ACHN (cell line): ENCODE data around the gene AMDHD2.
A peak's percentile ranks its signal among the peaks of the same experiment; 100 is the strongest.
"Not testable (repeated sequence)": the region's sequence is repeated elsewhere in the genome, so short reads cannot be mapped to it uniquely, and the experiment has no call there.

Source experiments
- DNase-seq: peaks from one replicate; pipeline ENCODE4 v3.0.0-alpha.2; 2015
- in situ Hi-C: cut with HindIII; loops from 2 replicates; pipeline ENCODE4 v1.10.0; 2017; ENCODE audit warnings: low sequenced_read_pairs, low pct_ligation_motif_present, low pct_unique_long_range_greater_than_20kb

AMDHD2 gene

GRCh38 chr16:2529061-2529931 is 9.1 kb downstream of the AMDHD2 start:
- in situ Hi-C loops, result no loop called here
- DNase-seq, result peak; percentile 52

DNA sequence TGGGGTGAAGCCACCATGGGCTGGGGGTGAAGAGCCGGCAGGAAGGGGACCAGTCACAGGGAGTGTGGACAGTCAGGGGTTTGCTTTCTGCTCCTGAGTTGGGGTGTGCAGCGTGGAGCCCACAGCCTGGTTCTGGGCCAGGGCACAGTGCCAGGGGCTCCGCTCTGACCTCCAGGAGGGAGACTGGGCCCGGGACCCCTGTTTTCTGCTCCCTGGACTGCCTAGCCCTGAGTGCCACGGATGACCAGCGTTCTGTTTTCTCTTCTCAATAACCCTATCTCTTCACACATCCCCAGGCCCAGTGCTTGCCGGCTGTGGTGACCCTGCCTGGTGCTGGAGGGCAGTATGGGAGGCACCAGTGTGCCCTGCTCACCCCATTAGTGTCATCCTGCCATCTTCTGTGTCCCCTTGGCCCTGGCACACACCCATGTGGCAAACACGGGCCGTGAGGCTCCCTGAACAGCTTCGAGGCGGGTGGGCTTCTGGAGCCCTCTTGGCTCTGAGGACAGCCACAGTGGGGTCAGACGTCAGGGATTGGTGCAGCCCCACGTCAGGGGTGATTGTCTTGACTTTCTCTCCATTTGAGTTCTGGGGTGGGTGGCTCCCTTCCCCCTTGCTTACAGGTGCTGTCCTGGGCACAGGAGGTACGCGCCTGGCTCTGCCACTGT is 9.9 kb downstream of the AMDHD2 start:
- in situ Hi-C loops, result no loop called here
- DNase-seq, result no peak

DNA sequence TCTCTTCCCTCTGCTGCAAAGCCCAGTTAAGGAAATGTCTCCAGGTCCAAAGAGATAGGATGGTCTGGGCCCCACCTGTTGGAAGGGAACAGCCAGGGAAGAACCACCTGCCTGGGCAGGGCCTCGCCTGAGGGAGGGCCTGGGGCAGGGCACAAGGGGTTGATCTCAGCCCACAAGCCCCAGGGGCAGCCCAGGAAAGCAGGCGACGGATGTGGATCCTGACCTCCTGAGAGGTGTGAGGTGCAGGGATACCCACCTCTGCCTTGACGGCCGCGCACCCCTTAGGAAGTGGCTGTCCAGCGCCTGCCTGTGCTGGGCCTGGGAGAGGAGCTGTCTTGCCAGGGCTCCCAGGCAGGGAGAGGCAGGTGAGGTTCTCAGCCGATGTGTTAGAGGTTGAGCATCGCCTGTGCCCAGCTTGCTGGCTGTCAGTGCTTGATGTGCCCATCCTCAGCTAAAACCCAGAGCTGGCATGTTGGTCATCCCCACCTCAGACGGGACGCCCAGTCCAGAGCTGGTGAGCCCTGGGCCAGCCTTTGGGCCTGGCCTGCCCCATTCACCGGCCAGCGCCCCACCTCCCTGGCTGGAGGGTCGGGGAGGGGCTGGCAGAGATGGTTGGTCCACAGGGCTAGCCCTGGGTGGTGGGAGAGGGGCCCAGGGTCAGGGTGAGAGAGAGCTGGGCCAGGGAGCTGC is 10.6 kb downstream of the AMDHD2 start:
- in situ Hi-C loops, result no loop called here
- DNase-seq, result no peak

DNA sequence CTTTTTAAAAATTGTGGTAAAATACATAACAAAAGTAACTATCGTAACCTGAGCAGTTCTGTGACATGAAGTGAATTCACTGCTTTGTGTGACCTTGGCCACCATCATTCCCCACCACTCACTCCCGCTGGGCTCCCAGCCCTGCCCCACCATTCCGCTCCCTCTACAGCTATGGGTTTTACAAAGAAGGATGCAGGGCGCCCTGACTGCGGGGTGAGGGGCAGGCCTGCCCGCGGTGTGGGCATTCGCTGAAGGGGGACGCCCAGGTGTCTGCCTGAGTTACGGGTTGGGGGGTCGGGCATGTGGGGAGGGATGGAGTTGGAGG is 11.2 kb downstream of the AMDHD2 start, which contains the start of gene CEMP1:
Gene CEMP1, minus strand, starts transcription at position 38 of the 325 bp plus-strand sequence. CDS start 335 bp downstream, outside the sequence.
- in situ Hi-C loops, result no loop called here
- no peak for DNase-seq

DNA sequence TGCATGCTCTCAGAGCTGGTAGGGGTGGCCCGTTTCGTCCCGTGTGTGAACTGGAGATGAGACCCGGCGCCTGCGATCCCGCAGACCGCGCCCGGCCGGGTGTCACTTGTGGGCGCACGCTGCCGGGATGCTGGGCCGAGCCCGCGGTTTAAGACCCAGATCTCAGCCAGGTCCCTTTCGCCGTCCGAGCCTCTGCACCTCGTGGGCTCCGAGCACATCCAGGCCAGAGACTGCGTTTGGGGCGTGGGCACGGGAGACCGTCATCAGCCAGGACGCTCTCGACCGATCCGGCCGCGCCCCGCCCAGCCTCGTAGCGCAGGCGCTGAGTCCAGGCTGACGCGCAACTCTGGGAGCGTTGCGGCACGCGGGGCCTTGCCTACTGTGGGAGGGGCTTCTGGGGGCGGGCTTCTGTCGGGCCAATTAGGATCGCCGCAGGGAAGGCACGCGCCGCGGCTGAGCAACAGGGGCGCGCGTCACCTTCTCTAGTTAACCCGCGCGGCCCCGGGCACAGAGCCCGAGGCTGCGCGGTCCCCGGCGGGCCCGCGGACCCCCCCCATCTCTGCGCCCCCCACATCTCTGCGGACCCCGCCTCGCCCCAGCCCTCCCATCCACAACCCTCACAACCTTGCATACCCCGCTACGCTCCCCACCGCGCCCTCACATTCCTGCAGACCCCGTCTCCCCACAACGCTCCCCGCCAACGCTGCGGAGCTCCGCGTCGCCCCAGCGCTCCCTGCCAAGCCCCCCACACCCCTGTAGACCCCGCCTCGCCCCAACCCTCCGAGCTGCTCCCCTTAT is 11.7 kb downstream of the AMDHD2 start:
- peak; percentile 99 for DNase-seq
- in situ Hi-C loops, result no loop called here

DNA sequence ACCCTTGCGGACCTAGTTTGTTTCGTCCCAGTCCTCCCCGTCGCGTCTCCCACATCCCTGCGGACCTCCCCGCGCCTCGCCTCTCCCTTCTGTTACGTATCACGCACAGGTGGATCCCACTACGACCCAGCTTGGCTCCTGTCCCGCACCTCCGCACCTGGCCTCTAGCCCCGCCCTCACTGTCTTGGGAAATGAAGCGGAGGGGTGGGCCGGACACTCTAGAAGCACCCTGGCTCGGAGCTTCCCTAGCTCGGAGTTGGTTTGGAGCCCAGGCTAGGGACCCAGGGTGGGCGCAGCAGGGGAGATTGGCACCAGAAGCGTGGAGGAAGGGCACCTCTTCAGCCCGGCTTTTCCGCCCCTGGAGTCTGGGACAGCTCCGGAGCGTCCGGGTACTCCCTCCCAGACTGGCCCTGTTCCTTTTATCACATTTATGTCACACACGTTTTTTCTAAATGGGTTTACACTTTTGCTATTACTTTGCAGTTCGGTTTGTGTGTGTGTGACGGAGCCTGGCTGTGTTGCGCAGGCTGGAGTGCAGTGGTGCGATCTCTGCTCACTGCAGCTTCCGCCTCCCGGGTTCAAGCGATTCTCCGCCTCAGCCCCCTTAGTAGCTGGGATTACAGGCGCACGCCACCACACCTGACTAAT is 12.4 kb downstream of the AMDHD2 start:
- peak; percentile 65 for DNase-seq
- in situ Hi-C loops, result no loop called here

DNA sequence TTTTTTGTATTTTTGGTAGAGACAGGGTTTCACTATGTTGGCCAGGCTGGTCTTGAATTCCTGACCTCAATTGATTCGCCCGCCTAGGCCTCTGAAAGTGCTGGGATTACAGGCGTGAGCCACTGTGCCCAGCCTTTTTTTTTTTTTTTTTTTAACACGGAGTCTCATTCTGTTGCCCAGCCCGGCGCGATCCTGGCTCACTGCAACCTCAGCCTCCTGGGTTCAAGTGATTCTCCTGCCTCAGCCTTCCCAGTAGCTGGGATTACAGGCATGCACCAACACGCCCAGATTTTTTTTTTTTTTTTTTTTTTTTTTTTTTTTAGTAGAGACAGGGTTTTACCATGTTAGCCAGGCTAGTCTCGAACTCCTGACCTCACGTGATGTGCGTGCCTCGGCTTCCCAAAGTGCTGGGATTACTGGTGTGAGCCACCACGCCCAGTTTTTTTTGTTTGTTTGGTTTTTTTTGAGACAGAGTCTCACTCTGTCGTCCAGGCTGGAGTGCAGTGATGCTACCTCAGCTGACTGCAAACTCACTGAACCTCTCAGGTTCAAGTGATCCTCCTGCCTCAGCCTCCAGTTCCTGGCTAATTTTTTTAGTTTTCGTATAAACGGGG is 13.1 kb downstream of the AMDHD2 start:
- DNase-seq, in situ Hi-C loops: not testable (repeated sequence)

DNA sequence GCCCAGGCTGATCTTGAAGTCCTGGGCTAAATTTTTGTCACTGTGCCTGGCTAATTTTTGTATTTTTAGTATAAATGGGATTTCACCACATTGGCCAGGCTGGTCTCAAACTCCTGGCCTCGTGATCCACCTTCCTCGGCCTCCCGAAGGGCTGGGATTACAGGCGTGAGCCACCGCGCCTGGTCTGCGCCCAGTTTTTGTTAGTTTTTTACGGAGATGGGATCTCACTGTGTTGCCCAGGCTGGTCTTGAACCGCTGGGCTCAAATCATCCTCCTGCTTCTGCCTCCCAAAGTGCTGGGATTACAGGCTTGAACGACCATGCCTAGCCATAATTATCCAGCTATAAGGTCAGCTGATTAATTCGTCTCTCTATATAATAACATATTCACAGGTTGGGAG is 13.7 kb downstream of the AMDHD2 start:
- no peak for DNase-seq
- in situ Hi-C loops, result no loop called here

DNA sequence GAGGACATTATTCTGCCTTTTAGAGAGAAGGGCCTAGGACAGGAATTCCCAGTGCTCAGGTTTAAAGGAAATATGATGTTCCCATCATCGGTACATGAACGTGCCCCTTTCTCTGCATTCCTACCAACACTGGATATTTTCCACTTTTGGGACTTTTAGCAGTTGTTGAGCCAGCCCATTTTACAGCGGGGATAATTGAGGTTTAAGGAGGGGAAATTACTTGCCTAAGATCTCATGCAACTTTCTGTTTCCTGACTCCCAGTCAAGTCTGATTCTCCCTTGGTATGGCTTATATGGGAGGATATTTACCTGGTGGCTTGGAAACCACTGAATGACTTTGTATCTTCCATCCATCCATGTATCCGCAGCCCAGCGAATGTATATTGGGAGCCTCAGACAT is 14.2 kb downstream of the AMDHD2 start:
- DNase-seq, in situ Hi-C loops: not testable (repeated sequence)

DNA sequence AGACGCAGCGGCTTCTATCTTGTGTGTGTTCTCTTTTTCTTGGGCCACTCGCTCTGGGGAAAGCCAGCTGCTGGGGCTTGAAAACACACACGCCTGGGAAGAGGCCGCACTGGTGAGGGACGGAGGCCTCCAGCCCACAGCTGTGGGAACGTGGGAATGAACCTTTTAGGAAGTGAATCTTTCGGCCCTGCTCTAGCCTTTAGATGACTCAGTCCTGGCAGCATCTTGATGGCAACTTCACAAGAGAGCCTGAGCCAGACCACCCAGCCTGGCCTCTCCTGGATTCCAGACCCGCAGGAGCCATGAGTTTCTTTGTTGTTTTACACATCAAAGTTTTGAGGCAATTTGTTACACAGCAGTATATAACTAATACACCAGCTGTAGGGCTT is 15.4 kb downstream of the AMDHD2 start:
- in situ Hi-C loops, result no loop called here
- DNase-seq, result no peak

GRCh38 chr16:2537451-2538379 is 17.5 kb downstream of the AMDHD2 start, which contains the start of gene PDPK1:
Gene PDPK1 (plus strand): TSS chr16:2538021. CDS start chr16:2538113, 92 bp downstream.
- peak; percentile 98 for DNase-seq
- in situ Hi-C loops, result no loop called here

DNA sequence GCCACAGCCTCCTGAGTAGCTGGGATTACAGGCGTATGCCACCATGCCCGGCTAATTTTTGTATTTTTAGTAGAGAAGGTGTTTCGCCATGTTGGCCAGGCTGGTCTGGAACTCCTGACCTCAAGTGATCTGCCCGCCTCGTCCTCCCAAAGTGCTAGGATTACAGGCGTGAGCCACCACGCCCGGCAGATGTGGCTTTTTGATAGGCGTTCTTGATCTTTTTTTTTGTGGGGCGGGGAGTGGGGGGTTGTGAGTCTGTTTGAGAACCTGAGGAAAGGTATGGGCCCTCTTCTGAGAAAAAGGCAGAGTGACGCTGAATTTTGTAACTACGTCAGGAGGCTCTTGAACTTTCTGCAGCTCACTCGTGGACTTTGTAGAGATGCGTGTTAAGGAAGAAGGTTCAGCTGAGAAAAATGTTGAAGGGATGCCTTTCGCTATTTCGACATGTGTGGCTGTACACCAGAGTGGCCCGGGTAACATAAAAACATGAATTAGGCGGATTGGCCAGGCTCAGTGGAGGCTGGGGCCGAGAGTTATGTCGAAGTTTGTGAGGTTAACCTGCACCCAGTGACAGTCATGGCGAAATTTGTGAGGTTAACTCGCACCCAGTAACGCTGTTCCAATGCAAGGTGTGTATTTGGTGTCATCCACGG is 19.1 kb downstream of the AMDHD2 start:
- in situ Hi-C loops, DNase-seq: not testable (repeated sequence)

DNA sequence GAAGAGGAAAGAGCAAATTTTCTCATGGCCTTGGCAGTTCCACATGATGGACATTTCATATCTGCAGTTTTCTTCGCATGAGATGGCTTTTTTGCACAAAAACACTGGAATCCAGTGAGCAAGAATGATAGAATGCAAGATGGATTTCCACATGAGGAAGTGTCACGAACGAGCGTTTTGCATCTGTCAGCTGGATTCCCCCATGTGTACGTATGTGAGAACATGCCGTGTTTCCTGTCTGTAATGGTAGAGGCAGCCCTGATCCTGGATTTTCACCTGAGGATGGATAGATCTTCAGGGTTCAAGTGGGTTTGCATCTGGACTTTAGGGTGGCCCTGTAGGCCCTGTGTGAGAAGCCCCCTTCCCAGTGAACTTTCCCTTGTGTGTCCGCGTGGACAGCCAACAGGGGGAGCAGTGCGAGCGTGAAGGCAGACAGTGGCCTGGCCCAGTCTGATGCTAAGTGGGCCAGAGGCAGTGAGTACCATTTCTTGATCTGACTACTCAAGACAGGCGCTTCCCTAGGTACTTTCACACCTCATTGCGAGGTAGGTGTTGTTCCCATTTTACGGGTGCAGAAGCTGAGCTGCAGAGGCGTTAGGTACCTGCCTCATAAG is 19.8 kb downstream of the AMDHD2 start:
- peak; percentile 35 for DNase-seq
- in situ Hi-C loops, result not testable (repeated sequence)

- DNase-seq, in situ Hi-C loops: not testable (repeated sequence)
Measured at GRCh38 chr16:2540912-2541311, 20.7 kb downstream of the AMDHD2 start.

- DNase-seq, in situ Hi-C loops: not testable (repeated sequence)
Measured at GRCh38 chr16:2541409-2541808, 21.2 kb downstream of the AMDHD2 start.

- DNase-seq, in situ Hi-C loops: not testable (repeated sequence)
Measured at GRCh38 chr16:2543771-2544170, 23.6 kb downstream of the AMDHD2 start.
